Measurements from ENCODE around the gene FAM240A. TPM values are rescaled to one million over a fixed set of nuclear protein-coding genes. Genes with fewer than 3 reads are reported as not detected.
"Not testable (repeated sequence)": the region's sequence is repeated elsewhere in the genome, so short reads cannot be mapped to it uniquely, and the experiment has no call there.

FAM240A gene
- total and polyA plus RNA-seq, 2 donors = 0.05 to 0.37 TPM

GRCh38 chr3:46574881-46575576, 37.3 kb upstream of the FAM240A start:
- H3K27ac ChIP-seq (ENCODE audit: low read depth in 1 of 2, low read length in 1 of 2) = no peak overlapping the region

GRCh38 chr3:46575577-46576222, 36.6 kb upstream of the FAM240A start:
- WGBS = 93% methylated on average over 11 of the region's 11 CpGs

More at GRCh38 chr3:46574881-46575576, 37.3 kb upstream of the FAM240A start:
- H3K36me3 ChIP-seq (ENCODE audit: control insufficient read depth in 2 of 2, insufficient read depth in 2 of 2, low read length in 1 of 2) = no peaks in the 10 kb centered on the region
- H3K9me3 ChIP-seq (ENCODE audit: control insufficient read depth in 2 of 2, insufficient read depth in 1 of 2, low read length in 1 of 2) = no peaks in the 10 kb centered on the region
- H3K4me1 ChIP-seq (ENCODE audit: control insufficient read depth in 2 of 2, insufficient read depth in 2 of 2, low read length in 2 of 2) = peaks cover 0 to 16% of the 10 kb centered on the region in 2 donors
- no peak for DNase-seq (ENCODE audit: low read depth in 6 of 9, low spot score in 9 of 9)
- H3K27me3 ChIP-seq (ENCODE audit: control insufficient read depth in 2 of 2, insufficient read depth in 1 of 2, low read length in 1 of 2) = peaks cover 3 to 60% of the 10 kb centered on the region in 2 donors
- 91% methylated on average over 5 of the region's 5 CpGs for WGBS
- H3K4me3 ChIP-seq (ENCODE audit: low read length in 2 of 2) = no peak overlapping the region

GRCh38 chr3:46576386-46576785, 35.9 kb upstream of the FAM240A start:
- Histone ChIP-seq H3K27me3 (ENCODE audit: control insufficient read depth in 2 of 2, insufficient read depth in 1 of 2, low read length in 1 of 2) (peaks cover 3 to 69% of the 10 kb centered on the region in 2 donors), H3K27ac (ENCODE audit: low read depth in 1 of 2, low read length in 1 of 2) (peak overlapping the region in 1 of 2 donors; percentile 40), H3K4me3 (ENCODE audit: low read length in 2 of 2) (no peak overlapping the region), H3K4me1 (ENCODE audit: control insufficient read depth in 2 of 2, insufficient read depth in 2 of 2, low read length in 2 of 2) (peaks cover 0 to 16% of the 10 kb centered on the region in 2 donors), H3K9me3 (ENCODE audit: control insufficient read depth in 2 of 2, insufficient read depth in 1 of 2, low read length in 1 of 2) (no peaks in the 10 kb centered on the region), H3K36me3 (ENCODE audit: control insufficient read depth in 2 of 2, insufficient read depth in 2 of 2, low read length in 1 of 2) (no peaks in the 10 kb centered on the region)
- no peak for DNase-seq (ENCODE audit: low read depth in 6 of 9, low spot score in 9 of 9)
- 76% methylated on average over 10 of the region's 10 CpGs for WGBS

More at GRCh38 chr3:46575577-46576222, 36.6 kb upstream of the FAM240A start:
- no peak overlapping the region for H3K4me3 ChIP-seq (ENCODE audit: low read length in 2 of 2)
- no peaks in the 10 kb centered on the region for H3K9me3 ChIP-seq (ENCODE audit: control insufficient read depth in 2 of 2, insufficient read depth in 1 of 2, low read length in 1 of 2)
- H3K27me3 ChIP-seq (ENCODE audit: control insufficient read depth in 2 of 2, insufficient read depth in 1 of 2, low read length in 1 of 2) = peaks cover 3 to 66% of the 10 kb centered on the region in 2 donors
- H3K36me3 ChIP-seq (ENCODE audit: control insufficient read depth in 2 of 2, insufficient read depth in 2 of 2, low read length in 1 of 2) = no peaks in the 10 kb centered on the region
- DNase-seq (ENCODE audit: low read depth in 6 of 9, low spot score in 9 of 9) = no peak
- H3K27ac ChIP-seq (ENCODE audit: low read depth in 1 of 2, low read length in 1 of 2) = no peak overlapping the region
- peaks cover 0 to 16% of the 10 kb centered on the region in 2 donors for H3K4me1 ChIP-seq (ENCODE audit: control insufficient read depth in 2 of 2, insufficient read depth in 2 of 2, low read length in 2 of 2)

- WGBS = 44% methylated on average over 21 of the region's 21 CpGs
- Histone ChIP-seq H3K4me1 (ENCODE audit: control insufficient read depth in 2 of 2, insufficient read depth in 2 of 2, low read length in 2 of 2) (peaks cover 0 to 16% of the 10 kb centered on the region in 2 donors), H3K9me3 (ENCODE audit: control insufficient read depth in 2 of 2, insufficient read depth in 1 of 2, low read length in 1 of 2) (no peaks in the 10 kb centered on the region), H3K27ac (ENCODE audit: low read depth in 1 of 2, low read length in 1 of 2) (peak overlapping the region; percentile 40 to 65), H3K36me3 (ENCODE audit: control insufficient read depth in 2 of 2, insufficient read depth in 2 of 2, low read length in 1 of 2) (no peaks in the 10 kb centered on the region), H3K4me3 (ENCODE audit: low read length in 2 of 2) (no peak overlapping the region), H3K27me3 (ENCODE audit: control insufficient read depth in 2 of 2, insufficient read depth in 1 of 2, low read length in 1 of 2) (peaks cover 3 to 69% of the 10 kb centered on the region in 2 donors)
- DNase-seq (ENCODE audit: low read depth in 6 of 9, low spot score in 9 of 9) = no peak
These were observed 35.4 kb upstream of the FAM240A start for GRCh38 chr3:46576879-46577278.

- H3K9me3 ChIP-seq (ENCODE audit: control insufficient read depth in 2 of 2, insufficient read depth in 1 of 2, low read length in 1 of 2); H3K27ac ChIP-seq (ENCODE audit: low read depth in 1 of 2, low read length in 1 of 2); DNase-seq (ENCODE audit: low read depth in 6 of 9, low spot score in 9 of 9); H3K36me3 ChIP-seq (ENCODE audit: control insufficient read depth in 2 of 2, insufficient read depth in 2 of 2, low read length in 1 of 2): not testable (repeated sequence)
- Histone ChIP-seq H3K4me1 (ENCODE audit: control insufficient read depth in 2 of 2, insufficient read depth in 2 of 2, low read length in 2 of 2) (peaks cover 0 to 16% of the 10 kb centered on the region in 2 donors), H3K4me3 (ENCODE audit: low read length in 2 of 2) (peak overlapping the region in 1 of 2 donors; percentile 14), H3K27me3 (ENCODE audit: control insufficient read depth in 2 of 2, insufficient read depth in 1 of 2, low read length in 1 of 2) (peaks cover 3 to 69% of the 10 kb centered on the region in 2 donors)
- WGBS = 78% methylated on average over 18 of the region's 18 CpGs
These were observed 34.6 kb upstream of the FAM240A start for GRCh38 chr3:46577580-46578249.

GRCh38 chr3:46578973-46579755, 33.2 kb upstream of the FAM240A start:
- no peaks in the 10 kb centered on the region for H3K9me3 ChIP-seq (ENCODE audit: control insufficient read depth in 2 of 2, insufficient read depth in 1 of 2, low read length in 1 of 2)
- no peak overlapping the region for H3K4me3 ChIP-seq (ENCODE audit: low read length in 2 of 2)
- H3K27ac ChIP-seq (ENCODE audit: low read depth in 1 of 2, low read length in 1 of 2) = no peak overlapping the region
- DNase-seq (ENCODE audit: low read depth in 6 of 9, low spot score in 9 of 9) = no peak
- 85% methylated on average over 10 of the region's 10 CpGs for WGBS
- H3K36me3 ChIP-seq (ENCODE audit: control insufficient read depth in 2 of 2, insufficient read depth in 2 of 2, low read length in 1 of 2) = no peaks in the 10 kb centered on the region
- peaks cover 0 to 16% of the 10 kb centered on the region in 2 donors for H3K4me1 ChIP-seq (ENCODE audit: control insufficient read depth in 2 of 2, insufficient read depth in 2 of 2, low read length in 2 of 2)
- H3K27me3 ChIP-seq (ENCODE audit: control insufficient read depth in 2 of 2, insufficient read depth in 1 of 2, low read length in 1 of 2) = peaks cover 3 to 63% of the 10 kb centered on the region in 2 donors

GRCh38 chr3:46579756-46580286, 32.5 kb upstream of the FAM240A start:
- H3K4me3 ChIP-seq (ENCODE audit: low read length in 2 of 2) = no peak overlapping the region

GRCh38 chr3:46580675-46581074, 31.6 kb upstream of the FAM240A start:
- DNase-seq (ENCODE audit: low read depth in 6 of 9, low spot score in 9 of 9) = no peak
- Histone ChIP-seq H3K9me3 (ENCODE audit: control insufficient read depth in 2 of 2, insufficient read depth in 1 of 2, low read length in 1 of 2) (no peaks in the 10 kb centered on the region), H3K27me3 (ENCODE audit: control insufficient read depth in 2 of 2, insufficient read depth in 1 of 2, low read length in 1 of 2) (peaks cover 3 to 50% of the 10 kb centered on the region in 2 donors), H3K4me3 (ENCODE audit: low read length in 2 of 2) (no peak overlapping the region), H3K27ac (ENCODE audit: low read depth in 1 of 2, low read length in 1 of 2) (no peak overlapping the region), H3K4me1 (ENCODE audit: control insufficient read depth in 2 of 2, insufficient read depth in 2 of 2, low read length in 2 of 2) (peaks cover 0 to 10% of the 10 kb centered on the region in 2 donors), H3K36me3 (ENCODE audit: control insufficient read depth in 2 of 2, insufficient read depth in 2 of 2, low read length in 1 of 2) (no peaks in the 10 kb centered on the region)
- 97% methylated on average over 1 of the region's 1 CpG for WGBS

More at GRCh38 chr3:46579756-46580286, 32.5 kb upstream of the FAM240A start:
- Histone ChIP-seq H3K27ac (ENCODE audit: low read depth in 1 of 2, low read length in 1 of 2) (no peak overlapping the region), H3K4me1 (ENCODE audit: control insufficient read depth in 2 of 2, insufficient read depth in 2 of 2, low read length in 2 of 2) (peaks cover 0 to 14% of the 10 kb centered on the region in 2 donors), H3K36me3 (ENCODE audit: control insufficient read depth in 2 of 2, insufficient read depth in 2 of 2, low read length in 1 of 2) (no peaks in the 10 kb centered on the region), H3K27me3 (ENCODE audit: control insufficient read depth in 2 of 2, insufficient read depth in 1 of 2, low read length in 1 of 2) (peaks cover 3 to 58% of the 10 kb centered on the region in 2 donors), H3K9me3 (ENCODE audit: control insufficient read depth in 2 of 2, insufficient read depth in 1 of 2, low read length in 1 of 2) (no peaks in the 10 kb centered on the region)
- DNase-seq (ENCODE audit: low read depth in 6 of 9, low spot score in 9 of 9) = no peak
- 84% methylated on average over 14 of the region's 14 CpGs for WGBS
